C4-2B (cell line): ENCODE measurements around the gene IGSF23.
"Not testable (repeated sequence)": the region's sequence is repeated elsewhere in the genome, so short reads cannot be mapped to it uniquely, and the experiment has no call there.

ENCODE experiments used
- H3K27ac ChIP-seq: fragments of 450-650 bp; 2 replicates; pipeline ENCODE4 v1.5.1; 2017
- ZFX ChIP-seq: fragments of 450-650 bp; IDR thresholded peaks from 2 replicates; pipeline ENCODE4 v1.6.1; 2017
- TF ChIP-seq, protein P1 (sequence below): fragments of 450-650 bp; conservative IDR thresholded peaks from 2 replicates; pipeline ENCODE4 v1.5.1; 2017; ENCODE audit warnings: mild to moderate bottlenecking

Gene IGSF23

DNA sequence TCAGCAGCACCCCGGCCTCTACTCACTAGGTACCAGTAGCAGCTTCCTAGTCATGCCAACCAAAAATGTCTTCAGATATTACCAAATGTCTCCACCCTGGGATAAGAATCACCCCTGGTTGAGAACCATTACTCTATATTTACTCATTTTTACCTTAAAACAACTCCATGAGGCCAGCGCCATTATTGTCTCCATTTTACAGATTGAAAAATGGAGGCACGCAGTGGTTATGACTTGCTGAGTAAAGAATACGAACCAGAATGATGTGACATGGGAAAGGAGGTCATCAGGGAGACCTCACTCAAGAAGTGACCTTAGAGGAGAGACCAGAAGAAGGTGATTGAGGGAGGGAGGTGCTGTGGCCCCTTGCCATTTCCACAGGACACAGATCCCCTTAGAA, 60.1 kb downstream of the IGSF23 start:
- no peak for TF ChIP-seq ZFX
- TF ChIP-seq, protein P1, sequence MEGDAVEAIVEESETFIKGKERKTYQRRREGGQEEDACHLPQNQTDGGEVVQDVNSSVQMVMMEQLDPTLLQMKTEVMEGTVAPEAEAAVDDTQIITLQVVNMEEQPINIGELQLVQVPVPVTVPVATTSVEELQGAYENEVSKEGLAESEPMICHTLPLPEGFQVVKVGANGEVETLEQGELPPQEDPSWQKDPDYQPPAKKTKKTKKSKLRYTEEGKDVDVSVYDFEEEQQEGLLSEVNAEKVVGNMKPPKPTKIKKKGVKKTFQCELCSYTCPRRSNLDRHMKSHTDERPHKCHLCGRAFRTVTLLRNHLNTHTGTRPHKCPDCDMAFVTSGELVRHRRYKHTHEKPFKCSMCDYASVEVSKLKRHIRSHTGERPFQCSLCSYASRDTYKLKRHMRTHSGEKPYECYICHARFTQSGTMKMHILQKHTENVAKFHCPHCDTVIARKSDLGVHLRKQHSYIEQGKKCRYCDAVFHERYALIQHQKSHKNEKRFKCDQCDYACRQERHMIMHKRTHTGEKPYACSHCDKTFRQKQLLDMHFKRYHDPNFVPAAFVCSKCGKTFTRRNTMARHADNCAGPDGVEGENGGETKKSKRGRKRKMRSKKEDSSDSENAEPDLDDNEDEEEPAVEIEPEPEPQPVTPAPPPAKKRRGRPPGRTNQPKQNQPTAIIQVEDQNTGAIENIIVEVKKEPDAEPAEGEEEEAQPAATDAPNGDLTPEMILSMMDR: no peak
- no peak overlapping the region for H3K27ac ChIP-seq

DNA sequence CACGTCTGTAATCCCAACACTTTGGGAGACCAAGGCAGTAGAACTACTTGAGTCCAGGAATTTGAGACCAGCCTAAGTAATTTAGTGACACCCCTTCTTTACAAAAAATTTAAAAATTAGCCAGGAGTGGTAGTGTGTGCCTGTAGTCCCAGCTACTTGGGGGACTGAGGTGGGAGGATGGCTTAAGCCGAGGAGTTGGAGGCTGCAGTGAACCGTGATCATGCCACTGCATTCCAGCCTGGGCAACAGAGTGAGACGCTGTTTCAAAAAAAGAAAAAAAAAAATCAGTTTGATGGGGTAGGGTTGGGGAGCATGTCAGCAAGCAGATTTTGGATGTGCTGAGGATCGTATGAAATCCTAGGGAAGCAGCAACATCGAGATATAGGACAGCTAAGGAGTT, 62.2 kb downstream of the IGSF23 start:
- no peak for TF ChIP-seq ZFX
- TF ChIP-seq, protein P1: no peak
- no peak overlapping the region for H3K27ac ChIP-seq

DNA sequence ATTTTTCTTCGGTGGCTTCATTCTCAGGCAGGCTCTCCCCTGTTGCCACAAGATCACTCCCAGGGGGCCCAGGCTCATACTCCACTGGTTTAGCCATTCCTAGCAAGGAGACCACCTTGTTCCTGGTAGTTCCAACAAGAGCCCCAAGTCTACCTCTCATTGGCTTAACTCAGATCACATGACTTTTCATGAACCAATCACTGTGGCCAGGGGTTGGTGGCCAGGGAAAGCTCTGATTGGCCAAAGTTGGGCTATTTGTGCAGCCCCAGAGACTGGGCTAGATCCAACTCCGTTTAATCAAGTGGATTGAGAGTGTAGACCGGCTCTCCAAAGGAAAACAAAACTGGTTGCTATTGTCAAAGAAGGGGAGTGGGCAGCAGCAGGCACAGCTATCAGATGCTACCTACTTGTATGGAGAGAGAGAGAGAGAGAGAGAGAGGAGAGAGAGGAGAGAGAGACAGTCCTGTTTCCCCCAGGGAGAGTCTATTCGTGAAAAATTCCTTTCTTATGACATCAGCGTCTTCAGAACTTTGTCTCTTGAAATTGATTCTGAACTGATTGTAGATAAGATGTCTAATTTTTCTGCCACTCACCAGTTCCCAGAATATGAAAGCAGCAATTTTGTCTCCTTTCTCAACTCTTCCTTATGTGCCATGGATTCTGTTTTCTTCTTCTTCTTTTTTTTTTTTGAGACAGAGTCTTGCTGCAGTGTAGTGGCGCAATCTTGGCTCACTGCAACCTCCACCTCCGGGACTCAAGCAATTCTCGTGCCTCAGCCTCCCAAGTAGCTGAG, 63.9 kb downstream of the IGSF23 start:
- TF ChIP-seq, protein P1: no peak
- TF ChIP-seq ZFX: no peak
- H3K27ac ChIP-seq: no peak overlapping the region

DNA sequence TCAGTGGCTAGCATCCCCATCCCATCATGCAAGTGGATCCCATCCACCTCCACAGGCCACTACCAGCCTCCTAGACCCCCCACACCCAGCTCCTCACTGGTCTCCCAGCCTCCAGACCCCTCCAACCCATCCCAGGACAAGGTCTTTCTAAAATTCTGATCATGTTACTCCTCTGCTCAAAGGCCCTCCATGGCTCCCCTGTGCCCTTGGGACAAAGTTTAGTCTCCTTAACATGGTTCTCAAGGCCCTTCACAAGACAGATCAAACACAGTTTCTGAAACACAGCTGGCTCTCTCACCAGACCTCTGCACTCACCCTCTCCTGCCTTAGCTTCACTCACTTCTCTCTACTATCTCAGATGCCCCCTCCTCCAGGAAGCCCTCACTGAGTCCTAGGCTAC, 67.2 kb downstream of the IGSF23 start:
- no peak overlapping the region for H3K27ac ChIP-seq
- TF ChIP-seq ZFX: no peak
- TF ChIP-seq, protein P1: no peak

DNA sequence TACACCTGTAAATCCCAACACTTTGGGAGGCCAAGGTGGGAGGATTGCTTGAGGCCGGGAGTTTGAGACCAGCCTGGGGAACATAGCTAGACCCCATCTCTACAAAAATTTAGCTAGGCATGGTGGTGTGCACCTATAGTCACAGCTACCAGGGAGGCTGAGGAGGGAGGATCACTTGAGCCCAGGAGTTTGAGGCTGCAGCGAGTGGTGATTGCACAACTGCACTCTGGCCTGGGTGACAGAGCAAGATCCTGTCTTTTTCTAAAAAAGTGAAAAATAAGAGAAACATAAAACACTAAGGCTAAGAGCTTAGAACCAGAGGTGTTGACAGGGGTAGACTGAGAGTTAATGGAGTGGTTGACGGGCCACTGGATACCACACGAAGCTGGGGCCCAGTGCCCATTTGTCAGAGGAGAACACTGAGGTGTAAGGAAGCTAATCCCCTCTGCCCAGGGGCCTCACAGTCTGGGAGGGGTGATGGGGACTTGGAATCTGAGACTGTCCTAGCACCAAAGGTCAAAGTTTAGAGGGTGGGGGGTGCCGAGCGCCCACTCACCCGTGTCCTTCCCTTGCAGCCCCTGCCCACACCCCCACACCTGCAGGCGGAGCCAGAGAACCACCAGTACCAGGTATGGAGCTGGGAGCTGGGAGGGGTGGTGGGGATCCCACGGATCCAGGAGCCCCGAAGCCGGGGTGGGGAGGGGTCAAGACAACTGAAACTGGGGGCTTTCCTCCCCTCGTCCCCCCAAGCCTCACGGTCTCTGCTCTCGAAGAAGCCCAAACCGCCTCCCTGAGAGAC, 68.8 kb downstream of the IGSF23 start:
- H3K27ac ChIP-seq: no peak overlapping the region
- TF ChIP-seq, protein P1: no peak
- TF ChIP-seq ZFX: no peak

DNA sequence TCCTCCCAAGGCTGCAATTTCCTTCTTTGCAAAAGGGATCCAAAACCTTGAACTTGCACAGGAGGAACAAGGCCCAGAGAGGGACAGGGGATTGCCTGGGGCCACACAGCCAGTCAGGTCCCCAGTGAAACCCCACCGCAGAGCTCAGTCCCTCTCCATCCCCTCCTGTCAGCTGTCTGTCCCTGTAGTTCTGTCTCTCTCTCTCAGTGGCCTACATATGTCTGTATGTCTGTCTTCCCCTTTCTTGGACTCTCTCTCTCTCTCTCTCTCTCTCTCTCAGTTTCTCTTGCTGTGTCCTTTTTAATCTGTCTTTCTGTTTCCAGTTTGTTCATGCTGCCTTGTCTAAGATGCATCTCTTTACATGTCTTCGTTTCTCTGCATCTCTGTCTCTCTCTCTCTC, 69.4 kb downstream of the IGSF23 start:
- no peak overlapping the region for H3K27ac ChIP-seq
- TF ChIP-seq, protein P1: no peak
- no peak for TF ChIP-seq ZFX

DNA sequence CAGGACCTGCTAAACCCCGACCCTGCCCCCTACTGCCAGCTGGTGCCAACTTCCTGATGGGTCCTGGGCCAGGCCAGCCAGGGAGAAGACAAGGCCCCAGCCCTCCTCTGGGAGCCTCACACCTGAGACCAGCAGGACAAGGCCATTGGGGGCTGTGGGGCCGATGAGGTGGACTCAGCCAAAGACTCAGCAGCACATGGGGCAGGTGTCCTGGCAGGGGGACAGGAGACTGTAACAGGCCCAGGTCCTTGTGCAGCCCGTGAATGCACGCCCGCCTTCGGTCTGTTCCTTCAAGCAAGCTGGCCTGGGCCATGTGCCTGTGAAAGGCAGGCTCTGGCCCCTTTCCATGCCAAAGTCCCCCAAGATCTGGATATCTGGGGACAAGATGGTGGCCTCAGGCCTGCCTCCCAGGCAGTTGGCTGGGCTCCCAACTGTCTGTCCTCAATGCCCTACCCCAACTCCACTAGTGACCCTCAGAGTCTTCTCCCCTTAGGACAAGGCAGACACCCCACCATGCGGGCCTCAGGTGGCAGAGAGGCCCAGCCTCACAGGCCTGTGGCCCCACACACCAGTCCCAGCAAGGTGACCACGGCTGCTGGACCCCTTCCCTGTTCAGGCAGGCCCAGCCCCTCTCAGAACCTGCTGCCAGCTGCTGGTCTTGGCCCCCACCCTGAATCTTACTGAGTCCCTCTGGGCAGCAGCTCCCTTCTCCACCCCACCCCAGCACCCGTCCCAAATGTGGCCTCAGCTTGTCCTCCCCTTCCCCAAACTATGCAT, 70.3 kb downstream of the IGSF23 start:
- no peak overlapping the region for H3K27ac ChIP-seq
- TF ChIP-seq, protein P1: no peak
- TF ChIP-seq ZFX: no peak

DNA sequence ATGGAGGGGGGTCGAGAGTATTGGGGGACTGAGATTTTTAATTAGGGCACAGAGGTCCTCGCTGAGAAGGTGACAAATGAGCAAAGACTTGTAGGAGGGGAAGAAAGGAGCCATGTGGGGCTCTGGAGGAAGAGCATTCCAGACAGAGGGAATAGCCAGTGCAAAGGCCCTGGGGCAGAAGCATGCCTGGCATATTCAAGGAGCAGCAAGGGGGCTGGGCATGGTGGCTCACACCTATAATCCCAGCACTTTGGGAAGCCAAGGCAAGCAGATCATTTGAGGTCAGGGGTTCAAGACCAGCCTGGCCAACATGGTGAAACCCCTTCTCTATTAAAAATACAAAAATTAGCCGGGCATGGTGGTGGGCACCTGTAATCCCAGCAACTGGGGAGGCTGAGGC, 71.0 kb downstream of the IGSF23 start:
- H3K27ac ChIP-seq: not testable (repeated sequence)
